ENCODE measurements around the gene ENC1. TPM values are rescaled to one million over a fixed set of nuclear protein-coding genes. Genes with fewer than 3 reads are reported as not detected.

Gene ENC1
- total RNA-seq, 4 donors from 2014 or later, result 7.8 to 22.1 (median 12.9) TPM

DNA sequence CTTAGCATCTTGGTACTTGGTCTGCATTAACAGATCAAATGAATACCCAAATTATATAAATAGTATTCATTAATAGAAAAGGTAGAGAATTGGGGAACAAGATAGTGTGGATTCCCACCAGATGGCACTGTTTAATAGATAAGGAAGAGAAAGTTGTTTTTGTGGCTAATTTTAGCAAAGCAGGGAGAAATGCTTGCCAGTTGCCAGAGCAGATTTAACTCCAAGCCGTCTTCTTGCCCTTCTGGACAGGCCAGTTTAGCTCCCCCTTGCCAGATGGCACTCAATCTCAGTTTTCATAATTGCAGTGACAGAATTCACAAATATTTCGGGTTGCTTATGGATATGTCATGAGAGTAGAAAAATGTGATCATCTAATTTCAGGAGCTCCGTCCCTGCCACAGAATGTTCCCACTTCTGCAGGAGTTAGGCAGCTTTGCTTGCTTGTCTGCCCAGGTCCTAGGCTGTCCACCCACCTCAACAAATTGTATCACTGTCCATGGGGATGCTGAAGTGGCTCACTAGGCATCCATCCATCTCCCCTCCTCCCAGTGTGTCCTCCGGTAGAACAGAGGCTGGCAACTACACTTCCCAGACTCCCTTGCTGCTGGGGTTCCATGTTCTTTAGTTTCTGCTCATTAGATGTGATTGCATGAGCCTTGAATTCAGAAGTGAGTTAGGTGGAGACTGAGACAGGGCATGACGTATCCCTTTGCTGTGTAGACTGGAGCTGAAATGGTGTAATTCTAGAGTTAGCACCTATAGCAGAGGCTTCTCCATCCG, 32.7 kb upstream of the ENC1 start:
- DNase-seq (ENCODE audit: low spot score), result no peak
- no peak for ATAC-seq (ENCODE audit: low FRiP score)
- TF ChIP-seq, protein P1, sequence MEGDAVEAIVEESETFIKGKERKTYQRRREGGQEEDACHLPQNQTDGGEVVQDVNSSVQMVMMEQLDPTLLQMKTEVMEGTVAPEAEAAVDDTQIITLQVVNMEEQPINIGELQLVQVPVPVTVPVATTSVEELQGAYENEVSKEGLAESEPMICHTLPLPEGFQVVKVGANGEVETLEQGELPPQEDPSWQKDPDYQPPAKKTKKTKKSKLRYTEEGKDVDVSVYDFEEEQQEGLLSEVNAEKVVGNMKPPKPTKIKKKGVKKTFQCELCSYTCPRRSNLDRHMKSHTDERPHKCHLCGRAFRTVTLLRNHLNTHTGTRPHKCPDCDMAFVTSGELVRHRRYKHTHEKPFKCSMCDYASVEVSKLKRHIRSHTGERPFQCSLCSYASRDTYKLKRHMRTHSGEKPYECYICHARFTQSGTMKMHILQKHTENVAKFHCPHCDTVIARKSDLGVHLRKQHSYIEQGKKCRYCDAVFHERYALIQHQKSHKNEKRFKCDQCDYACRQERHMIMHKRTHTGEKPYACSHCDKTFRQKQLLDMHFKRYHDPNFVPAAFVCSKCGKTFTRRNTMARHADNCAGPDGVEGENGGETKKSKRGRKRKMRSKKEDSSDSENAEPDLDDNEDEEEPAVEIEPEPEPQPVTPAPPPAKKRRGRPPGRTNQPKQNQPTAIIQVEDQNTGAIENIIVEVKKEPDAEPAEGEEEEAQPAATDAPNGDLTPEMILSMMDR (IDR thresholded peaks at IDR 0.05), result no peak

DNA sequence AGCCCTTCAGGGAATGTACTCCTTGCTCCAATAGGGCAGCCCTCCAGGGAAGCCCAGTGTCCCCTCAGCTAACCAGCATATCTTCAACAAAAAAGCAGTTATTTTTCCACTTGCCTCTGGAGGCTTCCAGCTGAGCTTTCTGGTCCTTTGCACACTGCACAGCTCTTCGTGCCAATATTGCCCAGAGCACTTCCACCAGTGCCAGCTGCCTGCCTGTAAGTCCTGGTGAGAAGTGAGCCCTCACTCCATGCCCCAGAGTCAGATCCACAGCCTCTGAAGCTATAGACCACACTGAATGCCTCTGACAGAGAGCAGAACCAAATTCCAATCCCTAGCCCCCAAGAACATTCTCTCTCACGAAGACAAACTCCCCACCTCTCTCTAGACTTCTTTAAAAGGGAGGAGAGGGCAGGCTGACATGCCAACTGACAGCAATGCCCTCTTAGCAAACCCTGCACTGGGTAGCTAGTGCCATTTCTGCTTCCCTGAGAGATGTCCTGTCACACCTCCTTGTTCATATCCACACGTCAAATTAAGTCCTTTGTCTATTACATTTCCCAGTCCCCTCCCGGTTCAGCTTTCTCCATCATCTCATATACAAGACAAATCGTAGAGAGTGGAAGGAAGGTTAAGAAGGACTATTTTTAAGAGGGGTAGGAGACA, 31.8 kb upstream of the ENC1 start:
- ATAC-seq (ENCODE audit: low FRiP score) (peak; percentile 26), DNase-seq (ENCODE audit: low spot score) (no peak)
- TF ChIP-seq, protein P1 (IDR thresholded peaks at IDR 0.05), result no peak

DNA sequence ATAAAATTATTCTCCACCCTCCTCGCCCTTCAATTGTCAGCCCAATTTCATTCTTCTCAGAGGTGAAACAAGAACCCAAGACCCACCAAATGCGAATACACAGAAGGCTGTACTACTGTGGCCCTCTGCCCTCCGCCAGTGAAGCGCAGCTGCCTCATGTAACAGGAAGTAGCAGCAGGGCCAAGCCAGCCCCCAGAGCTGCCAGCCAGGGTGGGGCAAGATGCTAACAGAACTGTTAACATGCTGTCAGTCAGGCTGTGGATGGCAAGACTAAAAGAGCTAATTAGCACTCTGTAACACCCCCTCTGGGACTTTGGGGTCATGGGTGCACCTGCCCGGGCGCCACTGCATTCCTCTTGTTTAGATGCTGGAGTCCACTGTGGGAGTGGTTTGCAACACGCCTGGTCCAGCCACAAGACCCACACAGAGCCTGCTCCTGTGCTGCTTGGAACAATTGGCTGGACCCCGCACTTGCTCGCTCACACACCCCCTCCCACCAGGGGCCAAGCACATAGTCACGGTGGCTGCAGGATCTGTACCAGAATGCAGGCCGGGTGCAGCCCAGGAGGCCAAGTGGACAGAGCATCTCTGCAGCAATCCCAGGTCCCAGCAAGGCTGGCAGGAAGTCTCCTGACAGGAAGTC, 30.0 kb upstream of the ENC1 start:
- ATAC-seq (ENCODE audit: low FRiP score), result no peak

DNA sequence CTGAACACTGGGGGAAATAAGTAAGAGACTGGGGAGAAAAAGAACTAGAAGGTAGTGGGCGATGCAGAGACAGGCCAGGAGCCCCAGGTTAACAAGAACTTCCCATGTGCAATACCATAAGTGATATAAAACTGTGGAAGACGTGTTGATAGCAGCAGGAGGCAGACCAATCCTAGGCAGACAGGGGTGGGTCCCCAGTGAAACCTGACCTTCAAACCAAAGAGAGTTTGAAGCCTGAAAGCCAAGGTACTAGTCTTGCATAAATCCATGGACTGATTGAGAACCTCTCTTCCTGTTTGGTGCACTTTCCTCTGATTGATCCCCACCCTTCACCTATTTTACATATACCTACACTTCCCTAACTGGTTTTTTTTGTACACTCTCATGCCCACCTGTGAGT, 29.3 kb upstream of the ENC1 start:
- TF ChIP-seq, protein P1 (IDR thresholded peaks at IDR 0.05), result no peak
- no peak for ATAC-seq (ENCODE audit: low FRiP score)
- no peak for DNase-seq (ENCODE audit: low spot score)

More for the DNA sequence above, 30.0 kb upstream of the ENC1 start:
- TF ChIP-seq, protein P1 (IDR thresholded peaks at IDR 0.05), result no peak
- no peak for DNase-seq (ENCODE audit: low spot score)

DNA sequence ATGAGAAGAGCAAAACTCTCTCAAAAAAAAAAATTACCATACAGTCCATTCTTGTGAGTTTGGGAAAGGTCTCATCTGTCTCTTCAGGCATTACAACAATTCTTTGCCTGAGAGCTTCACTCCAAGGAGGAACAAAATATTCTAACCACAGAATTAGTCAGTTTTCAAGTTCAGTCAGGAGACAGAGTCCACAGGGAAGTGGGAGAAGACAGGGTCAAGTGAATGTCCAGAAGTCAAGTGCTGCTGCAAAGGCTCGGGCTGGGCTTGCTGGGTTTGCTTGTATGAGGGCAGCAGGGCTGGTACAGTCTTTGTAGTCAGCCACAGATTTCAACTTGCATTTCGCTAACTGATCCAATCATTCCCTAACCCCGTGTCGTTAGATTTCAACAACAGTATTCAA, 26.9 kb upstream of the ENC1 start:
- DNase-seq (ENCODE audit: low spot score) (no peak), ATAC-seq (ENCODE audit: low FRiP score) (no peak)
- TF ChIP-seq, protein P1 (IDR thresholded peaks at IDR 0.05), result no peak

DNA sequence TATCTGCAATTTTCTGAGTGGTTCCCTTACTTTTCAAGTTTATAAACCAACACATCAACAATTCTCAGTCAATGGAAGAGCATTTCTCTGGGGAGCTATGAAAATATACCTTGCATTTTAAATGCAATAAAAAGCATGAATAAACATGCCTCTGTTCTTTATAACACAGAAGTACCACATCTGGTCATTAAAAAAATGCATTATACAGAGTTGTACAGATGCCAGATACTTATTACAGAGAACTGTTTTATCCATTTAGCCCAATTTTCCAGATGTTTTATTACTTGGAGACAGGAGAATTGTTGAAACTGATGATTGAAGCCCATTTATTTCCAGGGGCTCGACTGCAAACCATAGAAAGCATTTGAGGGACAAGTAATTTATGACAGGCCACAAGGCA, 25.3 kb upstream of the ENC1 start:
- DNase-seq (ENCODE audit: low spot score), result no peak
- ATAC-seq (ENCODE audit: low FRiP score), result no peak
- TF ChIP-seq, protein P1 (IDR thresholded peaks at IDR 0.05), result no peak
